ENCODE measurements around the gene SLC39A5. TPM values are rescaled to one million over a fixed set of nuclear protein-coding genes. Genes with fewer than 3 reads are reported as not detected.

SLC39A5 gene
- total RNA-seq, 3 donors from 2014 or later (not counting 1 experiment from before 2014, with no cell fraction given), result 0.70 to 1.4 (median 0.71) TPM

DNA sequence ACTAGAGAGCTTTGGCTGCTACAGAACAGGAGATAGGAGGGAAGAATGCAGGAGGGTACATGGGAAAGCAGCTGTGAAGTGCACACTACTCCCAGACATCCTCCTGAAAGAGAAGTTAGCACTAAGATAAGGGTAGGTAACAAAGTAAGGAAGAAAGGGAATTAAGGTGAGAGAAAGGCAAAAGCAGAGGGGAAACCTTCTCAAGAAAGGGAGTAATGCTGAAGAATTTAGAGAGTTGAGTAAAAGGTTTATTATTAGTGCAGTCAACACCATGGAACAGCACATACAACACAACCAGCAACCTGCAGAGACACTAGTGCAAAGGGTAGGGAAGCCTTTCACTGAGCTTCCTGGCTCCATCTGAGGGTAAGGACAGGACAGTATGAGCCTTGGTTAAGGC lies 25.6 kb upstream of the SLC39A5 start:
- Mint-ChIP-seq H3K27me3 (ENCODE audit: low read depth in 2 of 2) (no peaks in the 10 kb centered on the region), H3K9me3 (no peaks in the 10 kb centered on the region), H3K27ac (peak overlapping the region in 1 of 2 donors; percentile 56), H3K4me3 (no peak overlapping the region), H3K4me1 (no peaks in the 10 kb centered on the region), H3K36me3 (peaks cover 9% of the 10 kb centered on the region)
- no peaks in the 10 kb centered on the region for H3K4me1 ChIP-seq (ENCODE audit: control insufficient read depth, insufficient read depth, low read length)
- ATAC-seq, result no peak
- DNase-seq, result no peak
- no peaks in the 10 kb centered on the region for H3K9me3 ChIP-seq (ENCODE audit: control insufficient read depth, insufficient read depth, low read length)
- H3K27ac ChIP-seq (ENCODE audit: low read length), result no peak overlapping the region
- H3K36me3 ChIP-seq (ENCODE audit: control insufficient read depth, insufficient read depth, low read length), result peaks cover 37% of the 10 kb centered on the region
- no peaks in the 10 kb centered on the region for H3K27me3 ChIP-seq (ENCODE audit: control insufficient read depth, insufficient read depth, low read length)
- TF ChIP-seq, protein P1, sequence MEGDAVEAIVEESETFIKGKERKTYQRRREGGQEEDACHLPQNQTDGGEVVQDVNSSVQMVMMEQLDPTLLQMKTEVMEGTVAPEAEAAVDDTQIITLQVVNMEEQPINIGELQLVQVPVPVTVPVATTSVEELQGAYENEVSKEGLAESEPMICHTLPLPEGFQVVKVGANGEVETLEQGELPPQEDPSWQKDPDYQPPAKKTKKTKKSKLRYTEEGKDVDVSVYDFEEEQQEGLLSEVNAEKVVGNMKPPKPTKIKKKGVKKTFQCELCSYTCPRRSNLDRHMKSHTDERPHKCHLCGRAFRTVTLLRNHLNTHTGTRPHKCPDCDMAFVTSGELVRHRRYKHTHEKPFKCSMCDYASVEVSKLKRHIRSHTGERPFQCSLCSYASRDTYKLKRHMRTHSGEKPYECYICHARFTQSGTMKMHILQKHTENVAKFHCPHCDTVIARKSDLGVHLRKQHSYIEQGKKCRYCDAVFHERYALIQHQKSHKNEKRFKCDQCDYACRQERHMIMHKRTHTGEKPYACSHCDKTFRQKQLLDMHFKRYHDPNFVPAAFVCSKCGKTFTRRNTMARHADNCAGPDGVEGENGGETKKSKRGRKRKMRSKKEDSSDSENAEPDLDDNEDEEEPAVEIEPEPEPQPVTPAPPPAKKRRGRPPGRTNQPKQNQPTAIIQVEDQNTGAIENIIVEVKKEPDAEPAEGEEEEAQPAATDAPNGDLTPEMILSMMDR (IDR thresholded peaks at IDR 0.05), result no peak
- no peak overlapping the region for H3K4me3 ChIP-seq (ENCODE audit: low read length)
- intact Hi-C loops (cut with micrococcal nuclease), result no loop called here

DNA sequence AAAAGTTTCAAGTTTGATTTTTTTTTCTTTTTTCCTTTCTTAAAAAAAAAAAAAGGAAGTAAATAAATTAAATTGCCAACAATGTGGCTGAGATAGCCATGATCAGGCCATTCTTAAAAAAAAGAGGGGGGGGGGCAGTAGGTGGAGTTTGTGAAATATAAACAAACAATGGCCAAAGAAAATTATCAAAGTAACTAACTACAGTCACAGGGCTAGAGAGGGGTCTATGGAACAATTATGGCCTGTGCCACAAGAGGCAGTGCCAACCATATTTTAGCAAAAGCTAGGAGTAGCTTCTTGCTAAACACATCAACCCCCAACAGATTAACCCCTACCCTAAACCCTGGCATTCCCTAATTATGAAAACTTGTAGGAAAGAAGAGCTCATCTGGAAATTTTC lies 24.4 kb upstream of the SLC39A5 start:
- intact Hi-C loops (cut with micrococcal nuclease), result no loop called here
- Histone ChIP-seq H3K27me3 (ENCODE audit: control insufficient read depth, insufficient read depth, low read length) (no peaks in the 10 kb centered on the region), H3K27ac (ENCODE audit: low read length) (no peak overlapping the region), H3K36me3 (ENCODE audit: control insufficient read depth, insufficient read depth, low read length) (peaks cover 46% of the 10 kb centered on the region), H3K4me1 (ENCODE audit: control insufficient read depth, insufficient read depth, low read length) (no peaks in the 10 kb centered on the region), H3K4me3 (ENCODE audit: low read length) (no peak overlapping the region), H3K9me3 (ENCODE audit: control insufficient read depth, insufficient read depth, low read length) (no peaks in the 10 kb centered on the region)
- Mint-ChIP-seq H3K27me3 (ENCODE audit: low read depth in 2 of 2) (no peaks in the 10 kb centered on the region), H3K27ac (no peak overlapping the region), H3K9me3 (no peaks in the 10 kb centered on the region), H3K4me1 (no peaks in the 10 kb centered on the region), H3K4me3 (no peak overlapping the region), H3K36me3 (peaks cover 9% of the 10 kb centered on the region)
- peak in 1 of 3 donors; percentile 40 for ATAC-seq
- TF ChIP-seq, protein P1 (IDR thresholded peaks at IDR 0.05), result no peak
- no peak for DNase-seq

DNA sequence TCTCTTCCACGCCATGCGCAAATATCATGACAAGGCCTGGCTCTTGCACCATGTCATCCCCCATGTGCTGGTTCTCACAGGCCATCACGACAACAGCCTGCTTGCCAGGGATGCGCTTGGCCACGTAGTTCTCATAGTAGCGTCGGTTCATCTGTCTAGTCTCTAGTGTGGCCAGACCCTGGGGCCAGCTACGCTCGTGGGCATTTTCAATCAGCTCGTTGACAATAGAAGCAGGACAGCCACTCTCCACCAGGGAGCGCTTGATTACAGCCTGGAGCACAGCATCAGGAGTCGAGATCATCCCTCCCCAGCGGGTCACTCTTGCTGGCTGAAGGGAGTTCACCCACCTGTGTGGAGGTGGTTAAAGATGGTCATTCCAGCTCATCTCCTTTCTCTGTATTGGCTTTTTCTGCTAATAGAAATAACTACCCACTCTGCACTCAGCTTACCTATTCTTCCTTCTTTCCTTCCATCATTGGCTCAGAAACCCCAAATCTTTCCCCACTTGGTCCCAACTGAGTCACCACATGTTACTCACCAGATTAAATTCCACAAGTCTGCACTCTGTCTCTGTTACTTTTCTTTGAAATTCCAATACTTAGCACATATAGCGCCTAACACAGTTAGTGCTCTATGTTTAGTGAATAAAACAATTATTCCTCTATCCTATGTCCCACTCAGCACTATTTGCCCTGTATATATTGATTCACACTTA lies 23.2 kb upstream of the SLC39A5 start:
- Mint-ChIP-seq H3K36me3 (peaks cover 9% of the 10 kb centered on the region), H3K9me3 (no peaks in the 10 kb centered on the region), H3K27me3 (ENCODE audit: low read depth in 2 of 2) (no peaks in the 10 kb centered on the region), H3K4me3 (no peak overlapping the region), H3K27ac (peak overlapping the region in 1 of 2 donors; percentile 0), H3K4me1 (no peaks in the 10 kb centered on the region)
- H3K27me3 ChIP-seq (ENCODE audit: control insufficient read depth, insufficient read depth, low read length), result no peaks in the 10 kb centered on the region
- intact Hi-C loops (cut with micrococcal nuclease), result no loop called here
- H3K4me3 ChIP-seq (ENCODE audit: low read length), result no peak overlapping the region
- no peaks in the 10 kb centered on the region for H3K9me3 ChIP-seq (ENCODE audit: control insufficient read depth, insufficient read depth, low read length)
- H3K4me1 ChIP-seq (ENCODE audit: control insufficient read depth, insufficient read depth, low read length), result no peaks in the 10 kb centered on the region
- TF ChIP-seq, protein P1 (IDR thresholded peaks at IDR 0.05), result peak; percentile 26
- WGBS (ENCODE audit: insufficient coverage), result 90% methylated on average over 11 of the region's 14 CpGs
- DNase-seq (peak in 1 of 2 donors; percentile 60), ATAC-seq (peak; percentile 32 to 66 (median 63))
- H3K27ac ChIP-seq (ENCODE audit: low read length), result no peak overlapping the region
- peaks cover 52% of the 10 kb centered on the region for H3K36me3 ChIP-seq (ENCODE audit: control insufficient read depth, insufficient read depth, low read length)

DNA sequence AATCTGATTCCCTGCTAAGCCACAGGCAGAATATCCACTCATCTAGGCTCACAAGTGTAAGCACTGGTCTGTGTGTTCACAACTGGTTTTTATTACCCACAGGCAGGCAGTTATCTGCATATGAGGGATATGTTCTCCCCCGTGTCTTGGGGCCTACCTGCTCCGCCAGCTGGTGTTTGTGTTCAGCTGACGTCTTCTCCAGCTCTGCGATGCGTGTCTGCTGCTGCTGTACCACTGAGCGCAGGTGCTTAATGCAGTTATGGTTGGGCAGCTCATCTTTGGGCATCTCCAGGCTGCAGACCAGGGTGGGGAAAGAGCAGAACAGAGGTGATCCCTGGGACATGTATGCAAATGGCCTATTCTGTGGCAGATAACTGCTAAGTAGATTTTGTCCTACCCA lies 21.8 kb upstream of the SLC39A5 start:
- DNase-seq, result no peak
- intact Hi-C loops (cut with micrococcal nuclease), result no loop called here
- peaks cover 9% of the 10 kb centered on the region for H3K36me3 Mint-ChIP-seq
- Histone ChIP-seq H3K27ac (ENCODE audit: low read length) (peak overlapping the region; percentile 11), H3K27me3 (ENCODE audit: control insufficient read depth, insufficient read depth, low read length) (no peaks in the 10 kb centered on the region), H3K9me3 (ENCODE audit: control insufficient read depth, insufficient read depth, low read length) (no peaks in the 10 kb centered on the region), H3K4me1 (ENCODE audit: control insufficient read depth, insufficient read depth, low read length) (no peaks in the 10 kb centered on the region), H3K36me3 (ENCODE audit: control insufficient read depth, insufficient read depth, low read length) (peaks cover 64% of the 10 kb centered on the region), H3K4me3 (ENCODE audit: low read length) (no peak overlapping the region)
- no peaks in the 10 kb centered on the region for H3K9me3 Mint-ChIP-seq
- no peaks in the 10 kb centered on the region for H3K4me1 Mint-ChIP-seq
- H3K4me3 Mint-ChIP-seq, result no peak overlapping the region
- 85% methylated on average over 6 of the region's 6 CpGs for WGBS (ENCODE audit: insufficient coverage)
- ATAC-seq, result no peak
- TF ChIP-seq, protein P1 (IDR thresholded peaks at IDR 0.05), result no peak
- H3K27me3 Mint-ChIP-seq (ENCODE audit: low read depth in 2 of 2), result no peaks in the 10 kb centered on the region
- no peak overlapping the region for H3K27ac Mint-ChIP-seq
